OCI-LY1 (cell line): ENCODE results near the gene ARHGEF4.

Experiments used
- EZH2 ChIP-seq: fragments of 200-600 bp; sonication (generic), shearing (Covaris generic); IDR thresholded peaks from 2 replicates; pipeline ENCODE4 v1.8.0; 2017; ENCODE audit warnings: borderline replicate concordance, mixed run types, mild to moderate bottlenecking, antibody characterized with exemption, low read length, moderate library complexity, mixed read lengths
- TF ChIP-seq, protein P1 (sequence below): fragments of 200-600 bp; sonication (generic), shearing (Covaris generic); IDR thresholded peaks from 2 replicates; pipeline ENCODE4 v1.5.1; 2017; ENCODE audit warnings: mild to moderate bottlenecking, antibody characterized with exemption, low read length, moderate library complexity, mixed read lengths

DNA sequence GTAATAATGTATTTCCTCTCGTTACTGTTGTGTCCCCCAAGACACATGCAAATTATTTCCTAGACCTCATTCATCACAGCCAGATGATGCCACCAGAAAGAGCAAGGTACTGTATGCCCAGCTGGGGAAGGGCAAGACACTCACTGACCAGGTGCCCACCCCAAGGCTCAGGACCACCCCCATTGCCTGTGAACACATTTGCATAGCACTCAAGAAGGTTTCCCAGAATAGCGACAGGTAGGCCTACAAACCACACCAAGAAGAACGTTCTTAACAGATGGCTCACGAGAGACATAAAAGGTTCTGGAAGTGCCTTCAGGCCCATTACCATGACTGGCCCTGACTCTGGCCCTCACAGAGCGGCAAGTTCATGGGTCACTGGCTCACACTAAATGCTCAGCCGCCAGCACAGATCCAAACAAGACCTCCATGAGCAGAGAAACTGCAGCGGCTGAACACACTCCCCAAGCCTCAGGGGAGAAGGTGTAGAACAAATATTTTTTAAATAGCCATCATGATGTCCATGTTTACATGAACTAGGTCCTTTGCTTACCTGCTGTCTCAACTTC lies 212.5 kb downstream of the ARHGEF4 start:
- TF ChIP-seq, protein P1, sequence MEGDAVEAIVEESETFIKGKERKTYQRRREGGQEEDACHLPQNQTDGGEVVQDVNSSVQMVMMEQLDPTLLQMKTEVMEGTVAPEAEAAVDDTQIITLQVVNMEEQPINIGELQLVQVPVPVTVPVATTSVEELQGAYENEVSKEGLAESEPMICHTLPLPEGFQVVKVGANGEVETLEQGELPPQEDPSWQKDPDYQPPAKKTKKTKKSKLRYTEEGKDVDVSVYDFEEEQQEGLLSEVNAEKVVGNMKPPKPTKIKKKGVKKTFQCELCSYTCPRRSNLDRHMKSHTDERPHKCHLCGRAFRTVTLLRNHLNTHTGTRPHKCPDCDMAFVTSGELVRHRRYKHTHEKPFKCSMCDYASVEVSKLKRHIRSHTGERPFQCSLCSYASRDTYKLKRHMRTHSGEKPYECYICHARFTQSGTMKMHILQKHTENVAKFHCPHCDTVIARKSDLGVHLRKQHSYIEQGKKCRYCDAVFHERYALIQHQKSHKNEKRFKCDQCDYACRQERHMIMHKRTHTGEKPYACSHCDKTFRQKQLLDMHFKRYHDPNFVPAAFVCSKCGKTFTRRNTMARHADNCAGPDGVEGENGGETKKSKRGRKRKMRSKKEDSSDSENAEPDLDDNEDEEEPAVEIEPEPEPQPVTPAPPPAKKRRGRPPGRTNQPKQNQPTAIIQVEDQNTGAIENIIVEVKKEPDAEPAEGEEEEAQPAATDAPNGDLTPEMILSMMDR: no peak
- TF ChIP-seq EZH2: no peak
